ENCODE data around the gene KCNH3.

KCNH3 gene

GRCh38 chr12:49554266-49554665 lies 15.4 kb downstream of the KCNH3 start:
- no peak for DNase-seq (ENCODE audit: low read depth)
- no peak for TF ChIP-seq CTCF (IDR thresholded peaks at IDR 0.05; ENCODE audit: low read depth, low read length, missing control alignments)
- H3K4me3 ChIP-seq (ENCODE audit: low read depth, low read length), result no peak overlapping the region
- in situ Hi-C loops (cut with HindIII; ENCODE audit: low sequenced_read_pairs), result no loop called here

- in situ Hi-C loops (cut with HindIII; ENCODE audit: low sequenced_read_pairs), result no loop called here
- no peak for TF ChIP-seq CTCF (IDR thresholded peaks at IDR 0.05; ENCODE audit: low read depth, low read length, missing control alignments)
Measured at GRCh38 chr12:49555631-49556390, 17.0 kb downstream of the KCNH3 start.

DNA sequence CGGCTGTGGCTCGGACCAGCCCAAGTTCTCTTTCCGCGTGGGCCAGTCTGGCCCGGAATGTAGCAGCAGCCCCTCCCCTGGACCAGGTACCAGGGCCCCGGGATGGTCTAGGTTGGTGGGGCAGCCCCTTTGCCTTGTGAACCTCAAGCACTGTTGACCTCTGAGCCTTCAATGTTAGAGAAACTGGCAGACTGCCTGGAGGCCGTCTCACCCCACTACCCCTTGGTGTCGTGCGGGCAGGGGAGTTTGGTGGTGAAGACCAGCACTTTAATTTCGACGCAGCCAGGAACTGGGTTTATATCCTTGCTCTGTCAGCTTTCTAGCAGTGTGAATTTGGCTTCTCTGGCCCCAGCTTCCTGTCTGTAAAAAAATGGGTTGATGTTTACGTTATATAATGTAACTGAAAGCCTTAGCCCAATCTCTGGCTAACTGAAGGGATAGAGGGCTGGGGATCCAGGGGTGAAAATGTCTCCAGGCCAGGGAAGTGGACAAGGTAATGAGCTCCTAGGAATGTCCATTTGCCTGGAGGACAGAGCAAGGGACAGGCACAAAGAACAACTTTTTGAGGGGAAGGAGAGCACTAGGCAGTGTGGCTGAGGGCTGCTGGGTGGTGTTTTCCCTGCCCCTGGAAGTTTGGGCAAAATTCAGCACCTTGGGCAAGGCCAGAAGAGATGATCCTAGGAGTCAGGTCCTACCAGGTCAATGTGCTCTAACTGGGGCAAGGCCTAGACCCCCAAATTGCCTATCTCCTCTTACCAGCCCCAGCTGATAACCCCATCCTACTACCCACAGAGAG lies 17.8 kb downstream of the KCNH3 start:
- H3K4me3 ChIP-seq (ENCODE audit: low read depth, low read length), result no peak overlapping the region

More at GRCh38 chr12:49555631-49556390, 17.0 kb downstream of the KCNH3 start:
- no peak for DNase-seq (ENCODE audit: low read depth)
- no peak overlapping the region for H3K4me3 ChIP-seq (ENCODE audit: low read depth, low read length)

DNA sequence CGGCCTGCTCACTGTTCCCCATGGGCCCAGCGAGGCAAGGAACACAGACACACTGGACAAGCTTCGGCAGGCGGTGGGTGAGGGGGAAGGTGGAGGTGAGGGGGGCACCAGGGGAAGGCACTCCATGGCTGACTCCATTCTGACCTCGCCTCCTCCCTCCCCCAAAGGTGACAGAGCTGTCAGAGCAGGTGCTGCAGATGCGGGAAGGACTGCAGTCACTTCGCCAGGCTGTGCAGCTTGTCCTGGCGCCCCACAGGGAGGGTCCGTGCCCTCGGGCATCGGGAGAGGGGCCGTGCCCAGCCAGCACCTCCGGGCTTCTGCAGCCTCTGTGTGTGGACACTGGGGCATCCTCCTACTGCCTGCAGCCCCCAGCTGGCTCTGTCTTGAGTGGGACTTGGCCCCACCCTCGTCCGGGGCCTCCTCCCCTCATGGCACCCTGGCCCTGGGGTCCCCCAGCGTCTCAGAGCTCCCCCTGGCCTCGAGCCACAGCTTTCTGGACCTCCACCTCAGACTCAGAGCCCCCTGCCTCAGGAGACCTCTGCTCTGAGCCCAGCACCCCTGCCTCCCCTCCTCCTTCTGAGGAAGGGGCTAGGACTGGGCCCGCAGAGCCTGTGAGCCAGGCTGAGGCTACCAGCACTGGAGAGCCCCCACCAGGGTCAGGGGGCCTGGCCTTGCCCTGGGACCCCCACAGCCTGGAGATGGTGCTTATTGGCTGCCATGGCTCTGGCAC lies 18.5 kb downstream of the KCNH3 start:
- no peak overlapping the region for H3K4me3 ChIP-seq (ENCODE audit: low read depth, low read length)
- in situ Hi-C loops (cut with HindIII; ENCODE audit: low sequenced_read_pairs), result no loop called here
- no peak for TF ChIP-seq CTCF (IDR thresholded peaks at IDR 0.05; ENCODE audit: low read depth, low read length, missing control alignments)
- no peak for DNase-seq (ENCODE audit: low read depth)

More for the DNA sequence above, 17.8 kb downstream of the KCNH3 start:
- DNase-seq (ENCODE audit: low read depth), result no peak
- no peak for TF ChIP-seq CTCF (IDR thresholded peaks at IDR 0.05; ENCODE audit: low read depth, low read length, missing control alignments)
- in situ Hi-C loops (cut with HindIII; ENCODE audit: low sequenced_read_pairs), result no loop called here

- TF ChIP-seq CTCF (IDR thresholded peaks at IDR 0.05; ENCODE audit: low read depth, low read length, missing control alignments), result no peak
- DNase-seq (ENCODE audit: low read depth), result no peak
- H3K4me3 ChIP-seq (ENCODE audit: low read depth, low read length), result no peak overlapping the region
- in situ Hi-C loops (cut with HindIII; ENCODE audit: low sequenced_read_pairs), result no loop called here
Measured at GRCh38 chr12:49557917-49558215, 19.0 kb downstream of the KCNH3 start.

GRCh38 chr12:49558526-49558925 lies 19.7 kb downstream of the KCNH3 start:
- in situ Hi-C loops (cut with HindIII; ENCODE audit: low sequenced_read_pairs), result no loop called here
- TF ChIP-seq CTCF (IDR thresholded peaks at IDR 0.05; ENCODE audit: low read depth, low read length, missing control alignments), result no peak
- no peak for DNase-seq (ENCODE audit: low read depth)

More at GRCh38 chr12:49558526-49558925, 19.7 kb downstream of the KCNH3 start:
- no peak overlapping the region for H3K4me3 ChIP-seq (ENCODE audit: low read depth, low read length)
